RWPE1 (cell line): Measurements from ENCODE around the gene FERD3L.

ENCODE experiments used
- CTCF ChIA-PET: fragments of 350-600 bp; sonication (Branson Sonifier 250); formaldehyde crosslinking; extraction: SDS; loops from one replicate; lab custom pipeline; 2021; lab: Yijun Ruan, JAX
- POLR2A ChIA-PET: fragments of 400-600 bp; formaldehyde crosslinking; extraction: SDS; loops from one replicate; lab custom pipeline; 2020; ENCODE audit warnings: antibody characterized with exemption; ENCODE audit not compliant: low non-redundant PET; lab: Yijun Ruan, JAX
- DNase-seq: peaks from one replicate; pipeline ENCODE4 v3.0.0; 2012; ENCODE audit warnings: low spot score
- H3K27ac ChIP-seq: fragments of 450-650 bp; 2 replicates; pipeline ENCODE4 v1.5.1; 2017
- TF ChIP-seq, protein P1 (sequence below): fragments of 450-650 bp; conservative IDR thresholded peaks from 2 replicates; pipeline ENCODE4 v1.5.1; 2017; ENCODE audit warnings: low read depth, mild to moderate bottlenecking

Gene FERD3L

DNA sequence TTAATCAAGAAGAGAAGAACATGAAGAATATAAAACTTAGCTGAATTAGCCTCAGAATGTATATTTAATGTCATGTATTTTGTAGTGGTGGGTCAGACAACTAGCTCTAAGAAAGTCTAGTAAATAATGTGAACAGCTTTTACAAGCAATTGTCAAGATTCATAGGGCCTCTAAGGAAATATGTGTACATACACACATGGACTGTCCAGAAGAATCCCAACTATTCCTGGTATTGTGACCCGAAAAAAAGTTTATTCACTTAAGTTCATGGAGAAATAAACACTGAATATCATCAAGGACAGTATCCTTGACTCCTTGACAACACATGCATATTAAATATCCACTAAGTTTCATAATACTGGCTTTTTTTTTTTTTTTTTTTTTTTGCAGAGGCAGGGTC, 16.4 kb downstream of the FERD3L start:
- POLR2A ChIA-PET: no interaction called here

DNA sequence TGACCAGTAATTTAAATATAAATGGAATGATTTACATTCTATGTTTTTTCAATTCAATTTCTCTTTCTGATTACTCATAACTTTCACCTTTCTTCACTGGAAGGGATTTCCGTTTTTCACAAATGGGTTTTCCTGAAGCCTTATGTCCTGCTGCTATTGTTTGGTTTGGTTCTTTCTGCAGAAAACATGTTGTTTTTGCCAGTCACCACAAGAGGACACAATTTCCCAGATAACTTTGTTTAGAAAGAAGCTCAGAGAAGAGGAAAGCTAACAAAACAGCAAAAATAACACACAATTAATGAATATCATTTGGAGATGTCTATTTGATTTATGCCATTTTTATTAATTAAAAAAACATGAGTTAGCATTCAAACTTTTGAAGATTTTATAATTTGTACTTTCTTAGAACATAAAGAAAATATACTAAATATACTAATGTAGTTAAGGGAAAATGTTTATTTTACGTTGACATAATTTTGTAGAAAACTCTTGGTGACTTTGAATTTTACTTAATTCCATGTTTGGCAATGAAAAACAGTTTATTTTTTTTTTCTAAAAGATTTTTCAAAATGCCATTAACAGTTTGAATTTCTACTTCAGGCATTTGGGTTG, 23.1 kb downstream of the FERD3L start:
- TF ChIP-seq, protein P1, sequence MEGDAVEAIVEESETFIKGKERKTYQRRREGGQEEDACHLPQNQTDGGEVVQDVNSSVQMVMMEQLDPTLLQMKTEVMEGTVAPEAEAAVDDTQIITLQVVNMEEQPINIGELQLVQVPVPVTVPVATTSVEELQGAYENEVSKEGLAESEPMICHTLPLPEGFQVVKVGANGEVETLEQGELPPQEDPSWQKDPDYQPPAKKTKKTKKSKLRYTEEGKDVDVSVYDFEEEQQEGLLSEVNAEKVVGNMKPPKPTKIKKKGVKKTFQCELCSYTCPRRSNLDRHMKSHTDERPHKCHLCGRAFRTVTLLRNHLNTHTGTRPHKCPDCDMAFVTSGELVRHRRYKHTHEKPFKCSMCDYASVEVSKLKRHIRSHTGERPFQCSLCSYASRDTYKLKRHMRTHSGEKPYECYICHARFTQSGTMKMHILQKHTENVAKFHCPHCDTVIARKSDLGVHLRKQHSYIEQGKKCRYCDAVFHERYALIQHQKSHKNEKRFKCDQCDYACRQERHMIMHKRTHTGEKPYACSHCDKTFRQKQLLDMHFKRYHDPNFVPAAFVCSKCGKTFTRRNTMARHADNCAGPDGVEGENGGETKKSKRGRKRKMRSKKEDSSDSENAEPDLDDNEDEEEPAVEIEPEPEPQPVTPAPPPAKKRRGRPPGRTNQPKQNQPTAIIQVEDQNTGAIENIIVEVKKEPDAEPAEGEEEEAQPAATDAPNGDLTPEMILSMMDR: peak; percentile 98
- DNase-seq: no peak
- CTCF ChIA-PET: interaction anchor here (0.6 to 1.3 kb wide), 16 partner anchors 9 to 1052 kb away, joined by 3 to 11 read pairs (median 4); no protein-coding TSS in a partner anchor
- H3K27ac ChIP-seq: no peak overlapping the region
- POLR2A ChIA-PET: no interaction called here

More for the DNA sequence above, 16.4 kb downstream of the FERD3L start:
- CTCF ChIA-PET: no interaction called here
- no peak overlapping the region for H3K27ac ChIP-seq
- DNase-seq: no peak
- TF ChIP-seq, protein P1: no peak

DNA sequence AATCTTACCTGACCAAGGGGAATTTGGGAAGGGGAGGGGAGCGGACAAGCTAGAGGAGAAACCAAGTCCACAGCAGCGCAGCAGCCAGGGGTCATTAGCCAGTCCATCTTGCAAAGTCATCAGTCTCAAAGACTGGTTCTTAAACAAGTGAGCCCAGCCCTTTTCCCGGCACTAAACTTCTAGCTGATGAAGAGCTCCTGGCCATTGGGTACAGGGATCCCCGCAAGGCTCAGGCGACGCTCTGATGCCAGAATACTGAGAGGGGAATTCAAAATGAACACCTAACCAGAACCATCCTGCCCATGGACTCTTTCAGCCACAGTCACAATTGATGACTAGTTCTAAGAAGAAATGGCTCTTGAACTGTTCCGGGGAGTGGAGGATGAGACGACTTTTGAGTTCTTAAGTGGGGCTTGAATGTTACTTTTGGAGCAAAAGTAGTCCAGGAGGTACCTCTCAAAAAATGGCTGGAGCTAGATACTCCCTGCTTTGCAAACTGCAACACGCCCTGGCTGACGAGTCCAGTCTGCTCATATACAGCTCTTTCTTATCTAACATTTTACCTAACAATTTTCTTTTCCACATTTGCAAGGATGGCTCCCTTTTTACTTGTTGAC, 25.2 kb downstream of the FERD3L start:
- ChIA-PET POLR2A (no interaction called here), CTCF (interaction anchor here (0.5 kb wide), 1 partner anchor 767 kb away, joined by 4 read pairs; no protein-coding TSS in a partner anchor)
- no peak overlapping the region for H3K27ac ChIP-seq
- no peak for DNase-seq
- TF ChIP-seq, protein P1: no peak

DNA sequence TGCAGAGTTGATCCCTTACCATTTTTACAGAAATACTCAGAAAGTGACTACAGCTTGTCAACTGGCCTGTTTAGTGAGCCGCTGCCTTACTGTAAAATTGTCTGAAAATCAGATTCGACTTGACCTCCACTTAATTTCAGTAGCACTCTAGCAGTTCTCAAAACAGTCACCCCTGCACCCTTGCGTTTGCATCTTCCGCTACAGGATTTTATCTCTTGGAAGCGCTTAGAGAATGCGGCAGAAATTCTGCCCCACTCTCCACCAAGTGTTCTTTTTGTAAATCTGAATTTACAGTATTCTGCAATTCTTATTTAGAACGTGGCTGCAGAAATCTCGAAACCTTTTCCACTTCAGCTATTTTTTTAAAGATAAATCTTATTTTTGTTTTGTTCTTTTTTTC, 25.8 kb downstream of the FERD3L start:
- peak overlapping the region; percentile 30; the same call in 1 of the 2 replicates for H3K27ac ChIP-seq
- CTCF ChIA-PET: interaction anchor here (0.5 to 0.7 kb wide), 3 partner anchors 20 to 766 kb away, joined by 3 to 4 read pairs (median 3); no protein-coding TSS in a partner anchor
- TF ChIP-seq, protein P1: no peak
- DNase-seq: no peak
- POLR2A ChIA-PET: no interaction called here

DNA sequence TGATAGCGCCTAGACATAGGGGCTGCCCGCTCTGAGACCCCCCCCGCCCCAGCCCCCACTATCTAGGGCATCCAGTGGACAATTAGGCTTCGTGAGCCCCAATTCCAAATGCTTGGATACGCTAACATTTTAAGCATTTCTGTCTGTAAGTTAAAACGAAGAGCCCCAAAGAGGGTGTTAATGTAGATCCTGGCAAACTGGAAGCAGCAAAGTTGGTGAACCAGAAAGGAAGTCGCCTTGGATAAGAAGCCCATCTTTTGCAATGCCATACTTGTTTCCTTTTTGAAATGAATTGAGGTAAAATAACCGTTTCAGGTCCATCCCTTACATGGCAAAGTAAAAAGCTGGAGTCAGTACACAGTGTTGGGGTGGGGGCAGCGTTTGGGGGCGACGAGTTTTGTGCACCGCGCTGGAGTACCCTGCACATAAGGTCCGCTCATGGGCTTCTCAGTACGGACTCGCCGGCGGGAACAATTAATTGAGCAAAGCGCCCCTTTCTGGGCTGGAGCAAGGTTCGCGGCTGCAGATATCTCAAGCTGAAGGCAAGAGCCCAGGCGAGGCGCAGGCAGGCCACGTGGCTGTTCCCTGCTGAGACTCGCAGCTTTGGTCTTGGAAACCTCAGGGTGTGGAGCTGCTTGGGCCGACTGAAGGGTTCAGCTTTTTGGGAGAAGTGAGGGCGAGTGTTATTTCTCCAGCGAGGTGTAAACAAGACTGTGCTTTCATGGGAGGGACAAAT, 26.4 kb downstream of the FERD3L start:
- H3K27ac ChIP-seq: peak overlapping the region; percentile 30; the same call in 1 of the 2 replicates
- ChIA-PET POLR2A (no interaction called here), CTCF (interaction anchor here (0.6 to 0.7 kb wide), 3 partner anchors 20 to 441 kb away, joined by 3 read pairs; no protein-coding TSS in a partner anchor)
- DNase-seq: no peak
- TF ChIP-seq, protein P1: no peak
